Skeletal muscle satellite cell (primary cell): Measurements from ENCODE around the gene OR7C1.
"Not testable (repeated sequence)": the region's sequence is repeated elsewhere in the genome, so short reads cannot be mapped to it uniquely, and the experiment has no call there.

Experiments used
- H3K27me3 ChIP-seq: 2 replicates; pipeline ENCODE4 v1.7.0; 2013; ENCODE audit warnings: low read length; ENCODE audit not compliant: control insufficient read depth, insufficient read depth
- H3K36me3 ChIP-seq: 2 replicates; pipeline ENCODE4 v1.7.0; 2013; ENCODE audit warnings: mild to moderate bottlenecking, control low read depth, low read length; ENCODE audit not compliant: insufficient read depth
- H3K4me1 ChIP-seq: 2 replicates; pipeline ENCODE4 v1.7.0; 2013; ENCODE audit warnings: low read length; ENCODE audit not compliant: control insufficient read depth, insufficient read depth
- H3K4me2 ChIP-seq: 2 replicates; pipeline ENCODE4 v1.7.0; 2013; ENCODE audit warnings: mild to moderate bottlenecking, low read length
- H3K4me3 ChIP-seq: 2 replicates; pipeline ENCODE4 v1.7.0; 2013; ENCODE audit warnings: low read length
- H3K9ac ChIP-seq: 2 replicates; pipeline ENCODE4 v1.7.0; 2013; ENCODE audit warnings: mild to moderate bottlenecking, low read depth, low read length, moderate library complexity
- H3K9me3 ChIP-seq: replicated peaks from 2 replicates; pipeline ENCODE4 v1.7.0; 2013; ENCODE audit warnings: mild to moderate bottlenecking, control low read depth, low read length

The OR7C1 gene

GRCh38 chr19:14773722-14774121 lies 61.3 kb downstream of the OR7C1 start:
- H3K9me3 ChIP-seq, H3K4me2 ChIP-seq, H3K9ac ChIP-seq, H3K27me3 ChIP-seq, H3K36me3 ChIP-seq, H3K4me3 ChIP-seq, H3K4me1 ChIP-seq: not testable (repeated sequence)

- H3K36me3 ChIP-seq: peaks cover 10% of the 10 kb centered on the region
- H3K9ac ChIP-seq: no peak overlapping the region
- no peaks in the 10 kb centered on the region for H3K27me3 ChIP-seq
- no peaks in the 10 kb centered on the region for H3K4me1 ChIP-seq
- no peak overlapping the region for H3K4me2 ChIP-seq
- no peaks in the 10 kb centered on the region for H3K9me3 ChIP-seq
- no peak overlapping the region for H3K4me3 ChIP-seq
Measured at GRCh38 chr19:14772995-14773394, 62.0 kb downstream of the OR7C1 start.

DNA sequence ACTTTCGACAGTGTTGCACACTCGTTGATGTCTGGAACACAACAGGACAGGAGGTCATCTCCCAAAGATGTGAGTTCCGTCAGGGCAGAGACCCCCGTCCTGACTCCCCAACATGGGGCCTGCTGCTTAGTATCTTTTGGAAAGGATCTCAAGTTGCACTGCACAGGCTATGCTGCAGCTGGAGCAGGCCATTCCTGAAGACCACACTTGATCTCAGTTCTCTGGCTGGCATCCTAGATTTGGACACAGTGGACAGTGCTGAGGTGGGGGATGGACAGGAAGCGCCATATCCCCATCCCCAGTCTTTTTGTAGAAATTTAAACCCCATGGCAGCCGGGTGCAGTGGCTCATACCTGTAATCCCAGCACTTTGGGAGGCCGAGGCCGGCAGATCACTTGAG lies 62.5 kb downstream of the OR7C1 start:
- Histone ChIP-seq H3K27me3 (no peaks in the 10 kb centered on the region), H3K4me3 (no peak overlapping the region), H3K9ac (no peak overlapping the region), H3K36me3 (peaks cover 10% of the 10 kb centered on the region), H3K4me2 (no peak overlapping the region), H3K9me3 (no peaks in the 10 kb centered on the region), H3K4me1 (no peaks in the 10 kb centered on the region)

GRCh38 chr19:14770944-14771839 lies 63.8 kb downstream of the OR7C1 start:
- H3K9ac ChIP-seq: no peak overlapping the region
- H3K4me2 ChIP-seq: no peak overlapping the region
- peaks cover 10% of the 10 kb centered on the region for H3K36me3 ChIP-seq
- no peaks in the 10 kb centered on the region for H3K27me3 ChIP-seq
- H3K4me3 ChIP-seq: no peak overlapping the region
- no peaks in the 10 kb centered on the region for H3K4me1 ChIP-seq
- no peaks in the 10 kb centered on the region for H3K9me3 ChIP-seq

DNA sequence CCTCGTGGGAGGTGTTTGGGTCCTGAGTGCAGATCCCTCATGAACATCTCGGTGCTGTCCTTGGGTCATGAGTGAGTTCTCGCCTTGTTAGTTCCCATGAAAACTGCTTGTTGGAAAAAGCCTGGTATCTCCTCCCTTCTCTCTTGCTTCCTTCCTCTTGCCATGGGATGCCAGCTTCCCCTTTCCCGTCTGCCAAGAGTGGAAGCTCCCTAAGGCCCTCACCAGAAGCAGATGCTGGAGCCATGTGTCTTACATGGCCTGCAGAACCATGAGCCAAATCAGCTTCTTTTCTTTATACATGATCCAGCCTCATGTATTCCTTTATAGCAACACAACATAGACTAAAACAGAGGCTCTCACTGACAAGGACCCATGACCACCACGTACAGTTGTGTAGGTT lies 64.8 kb downstream of the OR7C1 start:
- Histone ChIP-seq H3K9ac (no peak overlapping the region), H3K4me1 (no peaks in the 10 kb centered on the region), H3K36me3 (peaks cover 10% of the 10 kb centered on the region), H3K9me3 (no peaks in the 10 kb centered on the region), H3K4me3 (no peak overlapping the region), H3K27me3 (no peaks in the 10 kb centered on the region), H3K4me2 (no peak overlapping the region)

DNA sequence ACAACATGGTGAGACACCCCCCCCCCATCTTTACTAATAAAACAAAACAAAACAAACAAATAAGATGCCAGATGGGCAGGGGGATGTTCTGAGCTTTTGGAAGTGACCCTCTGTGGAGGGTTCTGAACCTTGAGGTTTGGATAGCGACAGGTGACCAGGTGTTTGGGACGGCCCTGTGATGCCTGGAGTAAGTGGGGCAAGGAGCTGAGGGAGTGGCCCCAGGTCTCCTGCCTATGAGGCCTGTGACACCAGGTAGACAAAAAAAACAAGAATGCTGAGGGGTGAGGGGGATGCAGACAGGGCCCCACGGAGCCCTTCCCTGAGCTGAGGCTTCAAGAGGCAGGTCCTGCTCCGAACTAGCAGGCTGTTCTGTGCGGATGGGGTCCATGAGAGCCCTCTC lies 65.8 kb downstream of the OR7C1 start:
- H3K9ac ChIP-seq: no peak overlapping the region
- H3K9me3 ChIP-seq: no peaks in the 10 kb centered on the region
- no peak overlapping the region for H3K4me2 ChIP-seq
- H3K27me3 ChIP-seq: no peaks in the 10 kb centered on the region
- H3K4me3 ChIP-seq: no peak overlapping the region
- H3K4me1 ChIP-seq: no peaks in the 10 kb centered on the region
- H3K36me3 ChIP-seq: peaks cover 10% of the 10 kb centered on the region

GRCh38 chr19:14768001-14768400 lies 67.0 kb downstream of the OR7C1 start:
- no peaks in the 10 kb centered on the region for H3K27me3 ChIP-seq
- no peak overlapping the region for H3K9ac ChIP-seq
- H3K9me3 ChIP-seq: no peaks in the 10 kb centered on the region
- H3K36me3 ChIP-seq: peaks cover 10% of the 10 kb centered on the region
- H3K4me2 ChIP-seq: no peak overlapping the region
- H3K4me3 ChIP-seq: no peak overlapping the region
- H3K4me1 ChIP-seq: no peaks in the 10 kb centered on the region

DNA sequence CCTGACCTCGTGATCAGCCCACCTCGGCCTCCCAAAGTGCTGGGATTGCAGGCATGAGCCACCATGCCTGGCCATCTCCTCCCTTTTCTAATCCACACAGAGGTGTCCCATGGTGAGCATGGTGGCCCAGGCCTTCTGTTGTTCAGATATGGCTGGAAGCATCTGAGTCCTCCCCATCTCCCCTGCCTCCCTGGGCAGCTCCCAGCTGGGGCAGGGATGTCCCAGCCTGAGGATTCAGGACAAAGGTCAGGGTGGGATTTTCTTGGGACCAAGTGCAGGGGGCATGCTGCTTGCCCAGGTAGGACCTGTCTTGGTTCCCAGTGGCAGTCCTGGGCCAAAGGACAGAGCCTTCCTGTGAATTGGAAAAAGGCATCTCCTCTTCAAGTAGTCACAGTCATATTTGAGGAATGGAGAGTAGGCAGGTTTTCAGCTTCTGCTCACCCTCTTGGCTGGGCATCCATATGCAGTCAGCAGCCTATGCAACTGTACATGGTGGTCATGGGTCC lies 67.5 kb downstream of the OR7C1 start:
- Histone ChIP-seq H3K9me3 (no peaks in the 10 kb centered on the region), H3K27me3 (no peaks in the 10 kb centered on the region), H3K36me3 (peaks cover 9% of the 10 kb centered on the region), H3K9ac (no peak overlapping the region), H3K4me1 (no peaks in the 10 kb centered on the region), H3K4me3 (no peak overlapping the region), H3K4me2 (no peak overlapping the region)

DNA sequence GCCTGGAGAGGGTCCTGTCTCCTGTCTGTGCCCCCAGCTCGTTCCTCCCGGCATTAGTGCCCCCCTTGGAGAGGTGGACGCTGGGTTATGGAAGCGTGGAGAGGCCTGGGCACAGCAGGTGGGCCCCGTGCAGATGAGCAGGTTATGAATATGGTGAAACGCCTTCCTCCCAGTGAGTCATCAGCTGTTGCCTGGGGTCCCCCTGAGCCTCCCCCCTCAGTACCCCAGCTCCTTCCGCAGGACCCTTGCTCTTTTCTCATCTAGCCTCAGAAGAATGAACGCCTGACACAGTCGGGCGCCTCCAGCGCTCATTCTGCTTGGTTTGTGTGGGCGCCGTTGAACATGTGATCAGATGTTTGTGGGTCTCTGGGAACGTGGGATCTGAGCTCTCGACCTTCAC lies 69.1 kb downstream of the OR7C1 start:
- H3K4me1 ChIP-seq: not testable (repeated sequence)

DNA sequence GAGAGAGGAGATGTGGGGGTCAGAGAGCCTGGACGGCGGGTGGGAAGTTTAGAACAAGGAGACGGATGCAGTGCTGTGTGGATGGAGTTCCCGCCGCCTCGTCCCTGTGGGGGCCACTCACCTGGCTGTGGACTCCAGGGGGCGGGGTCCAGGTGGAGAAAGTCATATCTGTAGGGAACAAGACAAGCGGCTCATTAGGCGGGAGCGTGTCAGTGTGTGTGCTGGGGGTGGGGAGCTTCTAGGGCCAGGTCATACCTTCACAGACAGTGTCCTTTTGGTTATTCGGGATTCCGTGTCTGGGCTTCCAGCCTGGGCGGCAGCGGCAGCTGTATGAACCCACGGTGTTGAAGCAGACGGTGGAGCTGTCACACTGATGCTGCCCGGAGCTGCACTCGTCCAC lies 69.6 kb downstream of the OR7C1 start:
- H3K9me3 ChIP-seq, H3K4me3 ChIP-seq, H3K36me3 ChIP-seq, H3K27me3 ChIP-seq, H3K4me1 ChIP-seq, H3K4me2 ChIP-seq, H3K9ac ChIP-seq: not testable (repeated sequence)

More for the DNA sequence above, 69.1 kb downstream of the OR7C1 start:
- H3K4me3 ChIP-seq, H3K9me3 ChIP-seq, H3K36me3 ChIP-seq, H3K27me3 ChIP-seq, H3K4me2 ChIP-seq, H3K9ac ChIP-seq: not testable (repeated sequence)

DNA sequence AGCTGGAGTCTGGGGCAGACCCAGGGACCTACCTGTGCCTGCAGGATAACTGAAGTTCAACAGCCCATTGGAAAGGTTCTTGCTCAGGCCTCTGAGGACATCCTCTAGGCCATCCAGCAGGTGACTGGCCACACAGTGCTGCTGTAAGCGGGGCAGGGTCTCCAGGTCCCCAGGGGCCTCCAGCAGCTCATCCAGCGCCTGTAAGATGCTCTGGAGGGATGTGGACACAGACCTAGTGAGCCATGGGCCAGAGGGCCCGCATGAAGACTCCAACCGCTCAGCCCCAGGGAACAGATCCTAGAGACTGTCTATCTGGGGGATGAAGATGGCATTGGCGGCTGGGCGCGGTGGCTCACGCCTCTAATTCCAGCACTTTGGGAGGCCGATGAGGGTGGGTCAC lies 70.6 kb downstream of the OR7C1 start:
- peaks cover 4% of the 10 kb centered on the region for H3K36me3 ChIP-seq
- no peak overlapping the region for H3K4me2 ChIP-seq
- no peak overlapping the region for H3K4me3 ChIP-seq
- H3K4me1 ChIP-seq: no peaks in the 10 kb centered on the region
- no peak overlapping the region for H3K9ac ChIP-seq
- no peaks in the 10 kb centered on the region for H3K9me3 ChIP-seq
- no peaks in the 10 kb centered on the region for H3K27me3 ChIP-seq

- Histone ChIP-seq H3K27me3 (no peaks in the 10 kb centered on the region), H3K36me3 (peaks cover under 1% of the 10 kb centered on the region), H3K9ac (no peak overlapping the region)
Measured at GRCh38 chr19:14763497-14764145, 71.4 kb downstream of the OR7C1 start.

More at GRCh38 chr19:14763497-14764145, 71.4 kb downstream of the OR7C1 start:
- Histone ChIP-seq H3K4me3 (no peak overlapping the region), H3K9me3 (no peaks in the 10 kb centered on the region), H3K4me1 (no peaks in the 10 kb centered on the region), H3K4me2 (no peak overlapping the region)
